H9 (cell line): ENCODE measurements around the gene LNPK. TPM values are rescaled to one million over a fixed set of nuclear protein-coding genes. Genes with fewer than 3 reads are reported as not detected.

ENCODE experiments used
- DNase-seq: peaks from one replicate; pipeline ENCODE4 v3.0.0-alpha.2; 2017
- H2AFZ ChIP-seq: one replicate; pipeline ENCODE4 v1.6.1; 2013; ENCODE audit warnings: mild to moderate bottlenecking, low read length, control low read depth, moderate library complexity
- H2AK5ac ChIP-seq: 2 replicates; pipeline ENCODE4 v1.6.1; 2013; ENCODE audit warnings: low read length, control low read depth, mixed read lengths; ENCODE audit not compliant: insufficient read length
- H2BK120ac ChIP-seq: one replicate; pipeline ENCODE4 v1.6.1; 2013; ENCODE audit warnings: low read depth, mild to moderate bottlenecking, low read length, control low read depth, inconsistent platforms; ENCODE audit not compliant: poor library complexity, severe bottlenecking
- H2BK12ac ChIP-seq: 2 replicates; pipeline ENCODE4 v1.6.1; 2013; ENCODE audit warnings: low read length, control low read depth, mixed read lengths, low read depth; ENCODE audit not compliant: insufficient read length
- H2BK15ac ChIP-seq: 2 replicates; pipeline ENCODE4 v1.6.1; 2013; ENCODE audit warnings: low read depth, low read length, control low read depth
- H2BK20ac ChIP-seq: one replicate; pipeline ENCODE4 v1.6.1; 2013; ENCODE audit warnings: low read depth, mild to moderate bottlenecking, low read length, control low read depth, inconsistent platforms; ENCODE audit not compliant: poor library complexity, severe bottlenecking
- H2BK5ac ChIP-seq: 2 replicates; pipeline ENCODE4 v1.6.1; 2013; ENCODE audit warnings: low read length, control low read depth, mixed read lengths; ENCODE audit not compliant: insufficient read length
- H3K14ac ChIP-seq: 2 replicates; pipeline ENCODE4 v1.6.1; 2013; ENCODE audit warnings: low read length, control low read depth; ENCODE audit not compliant: insufficient read depth
- H3K18ac ChIP-seq: 2 replicates; pipeline ENCODE4 v1.6.1; 2013; ENCODE audit warnings: low read depth, mild to moderate bottlenecking, mixed read lengths, low read length, control low read depth; ENCODE audit not compliant: insufficient read length
- H3K23ac ChIP-seq: 2 replicates; pipeline ENCODE4 v1.6.1; 2013; ENCODE audit warnings: low read length, control low read depth, mixed read lengths, low read depth; ENCODE audit not compliant: insufficient read length
- H3K23me2 ChIP-seq: 2 replicates; pipeline ENCODE4 v1.6.1; 2013; ENCODE audit warnings: low read depth, mild to moderate bottlenecking, mixed read lengths, low read length, control low read depth; ENCODE audit not compliant: insufficient read length, poor library complexity, severe bottlenecking
- H3K27ac ChIP-seq: 2 replicates; pipeline ENCODE4 v1.5.1; 2013; ENCODE audit warnings: low read length, control low read depth, mixed read lengths, low read depth; ENCODE audit not compliant: insufficient read length
- H3K27me3 ChIP-seq: 2 replicates; pipeline ENCODE4 v1.6.1; 2013; ENCODE audit warnings: low read length, control low read depth, inconsistent platforms; ENCODE audit not compliant: insufficient read depth
- H3K4ac ChIP-seq: 2 replicates; pipeline ENCODE4 v1.6.1; 2013; ENCODE audit warnings: low read depth, mild to moderate bottlenecking, control low read depth, inconsistent platforms, low read length, moderate library complexity
- H3K4me1 ChIP-seq: 2 replicates; pipeline ENCODE4 v1.6.1; 2013; ENCODE audit warnings: low read length, control low read depth, inconsistent platforms; ENCODE audit not compliant: insufficient read depth
- H3K4me2 ChIP-seq: 2 replicates; pipeline ENCODE4 v1.6.1; 2013; ENCODE audit warnings: low read length, control low read depth, mixed read lengths; ENCODE audit not compliant: insufficient read length, insufficient read depth
- H3K56ac ChIP-seq: 2 replicates; pipeline ENCODE4 v1.6.1; 2013; ENCODE audit warnings: low read depth, mild to moderate bottlenecking, mixed read lengths, low read length, control low read depth; ENCODE audit not compliant: insufficient read length
- H3K79me1 ChIP-seq: 2 replicates; pipeline ENCODE4 v1.6.1; 2013; ENCODE audit warnings: low read depth, mild to moderate bottlenecking, moderate library complexity, low read length, control low read depth, inconsistent platforms; ENCODE audit not compliant: insufficient read depth, poor library complexity, severe bottlenecking
- H3K79me2 ChIP-seq: 2 replicates; pipeline ENCODE4 v1.6.1; 2013; ENCODE audit warnings: low read length, control low read depth, inconsistent platforms; ENCODE audit not compliant: insufficient read depth
- H3K9ac ChIP-seq: 2 replicates; pipeline ENCODE4 v1.6.1; 2013; ENCODE audit warnings: low read length, control low read depth, mixed read lengths; ENCODE audit not compliant: insufficient read length; ENCODE audit errors: extremely low read depth
- H3K9me3 ChIP-seq: one replicate; pipeline ENCODE4 v1.6.1; 2013; ENCODE audit warnings: low read depth, low read length, inconsistent platforms; ENCODE audit not compliant: control insufficient read depth
- H3T11ph ChIP-seq: one replicate; pipeline ENCODE4 v1.6.1; 2013; ENCODE audit warnings: mild to moderate bottlenecking, low read length, control low read depth, inconsistent platforms
- H4K20me1 ChIP-seq: one replicate; pipeline ENCODE4 v1.6.1; 2013; ENCODE audit not compliant: control insufficient read depth, insufficient read length, insufficient read depth
- H4K5ac ChIP-seq: 2 replicates; pipeline ENCODE4 v1.6.1; 2013; ENCODE audit warnings: low read depth, mild to moderate bottlenecking, mixed read lengths, low read length, control low read depth; ENCODE audit not compliant: insufficient read length
- H4K8ac ChIP-seq: replicated peaks from 2 replicates; pipeline ENCODE4 v1.6.1; 2013; ENCODE audit warnings: low read length, control low read depth, mixed read lengths, low read depth; ENCODE audit not compliant: insufficient read length
- H4K91ac ChIP-seq: 2 replicates; pipeline ENCODE4 v1.6.1; 2013; ENCODE audit warnings: low read depth, mild to moderate bottlenecking, moderate library complexity, mixed read lengths, low read length, control low read depth; ENCODE audit not compliant: insufficient read length
- H3K27ac Mint-ChIP-seq, 3 experiments: 2 replicates in 2 of 3; 3 replicates in 1 of 3; pipeline ENCODE4 v1.8.0; 2020 to 2021; ENCODE audit warnings: mixed read lengths in 3 of 3, mild to moderate bottlenecking in 1 of 3, moderate library complexity in 1 of 3
- H3K27me3 Mint-ChIP-seq: 2 replicates; pipeline ENCODE4 v1.8.0; 2021; ENCODE audit warnings: low read depth, mild to moderate bottlenecking, moderate library complexity, mixed read lengths
- H3K36me3 Mint-ChIP-seq, 3 experiments: 2 replicates in 2 of 3; 3 replicates in 1 of 3; pipeline ENCODE4 v1.8.0; 2020 to 2021; ENCODE audit warnings: low read depth in 3 of 3, mixed read lengths in 3 of 3; ENCODE audit not compliant: insufficient read depth in 1 of 3
- H3K4me1 Mint-ChIP-seq, 2 experiments: 2 replicates each; pipeline ENCODE4 v1.8.0; 2020; ENCODE audit warnings: mixed read lengths in 2 of 2
- H3K4me3 Mint-ChIP-seq, 2 experiments: 2 replicates in 1 of 2; 3 replicates in 1 of 2; pipeline ENCODE4 v1.8.0; 2020 to 2021; ENCODE audit warnings: mild to moderate bottlenecking in 2 of 2, mixed read lengths in 2 of 2, moderate library complexity in 1 of 2
- H3K9me3 Mint-ChIP-seq, 2 experiments: 2 replicates in 1 of 2; 3 replicates in 1 of 2; pipeline ENCODE4 v1.8.0; 2020; ENCODE audit warnings: mild to moderate bottlenecking in 2 of 2, mixed read lengths in 2 of 2, moderate library complexity in 1 of 2
- WGBS: extraction: QIAGEN DNeasy Blood & Tissue Kit; methylation state at CpG from one replicate; pipeline ENCODE4 v1.1.7; 2013; ENCODE audit warnings: missing lambda C conversion rate, low lambda C conversion rate, mixed read lengths; ENCODE audit not compliant: insufficient read length; ENCODE audit errors: extremely low coverage; 5-methylcytosine and 5-hydroxymethylcytosine counted together
- total RNA-seq: library from RNA; stranded (reverse); gene quantifications from 2 replicates; pipeline ENCODE4 v1.2.1, GENCODE V29; 2021
- TF ChIP-seq, protein P1 (sequence below): fragments of 200-600 bp; sonication (generic); conservative IDR thresholded peaks from 3 replicates; pipeline ENCODE4 v1.8.0; 2021; ENCODE audit warnings: antibody characterized with exemption, mild to moderate bottlenecking

LNPK gene
- total RNA-seq, 1 experiment from 2014 or later, result 8.5 TPM

DNA sequence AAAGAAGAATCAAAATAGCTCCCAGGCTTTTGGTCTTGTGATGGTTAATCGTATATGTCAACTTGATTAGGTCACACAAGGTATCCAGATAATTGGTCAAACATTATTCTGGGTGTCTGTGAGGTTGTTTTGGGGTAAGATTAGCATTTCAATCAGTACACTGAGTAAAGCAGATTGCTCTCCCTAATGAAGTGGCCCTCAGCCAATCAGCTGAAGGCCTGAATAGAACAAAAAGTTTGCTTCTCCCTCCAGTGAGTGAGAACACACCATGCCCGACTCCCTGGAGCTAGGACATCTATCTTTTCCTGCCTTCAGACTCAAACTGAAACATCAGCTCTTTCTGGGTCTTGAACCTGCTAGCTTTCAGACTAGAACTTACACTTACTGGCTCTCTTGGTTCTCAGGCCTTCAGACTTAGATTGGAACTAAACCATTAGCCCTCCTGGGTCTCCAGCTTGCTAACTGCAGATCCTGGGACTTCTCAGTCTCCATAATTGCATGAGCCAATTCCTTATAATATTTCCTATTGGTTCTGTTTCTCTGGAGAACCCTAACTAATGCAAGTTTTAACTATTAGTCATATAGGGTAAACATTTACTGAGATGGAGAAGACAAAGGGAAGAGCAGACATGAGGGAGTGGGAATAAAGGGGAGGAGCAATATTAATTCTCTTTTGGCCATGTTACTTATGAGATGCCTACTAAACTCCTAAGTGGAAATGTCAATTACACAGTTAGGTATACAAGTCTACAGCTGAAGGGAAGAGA is 25.5 kb downstream of the LNPK start:
- no peak overlapping the region for H3K4ac ChIP-seq
- H2BK12ac ChIP-seq, result no peak overlapping the region
- H3K9ac ChIP-seq, result no peak overlapping the region
- H2BK15ac ChIP-seq, result no peak overlapping the region
- H3K27ac ChIP-seq, result no peak overlapping the region
- H3K23me2 ChIP-seq, result no peaks in the 10 kb centered on the region
- no peaks in the 10 kb centered on the region for H3K79me1 ChIP-seq
- no peaks in the 10 kb centered on the region for H3K9me3 ChIP-seq
- WGBS, result no CpG with 5 or more reads among the region's 2 CpGs
- H2BK120ac ChIP-seq, result no peak overlapping the region
- Mint-ChIP-seq H3K27ac (0 out of 7 replicates have a peak overlapping the region, but pooled peaks of 1 of the 3 experiments have one; percentile 7), H3K36me3 (peaks cover 7 to 22% (median 13%) of the 10 kb centered on the region in 3 experiments; a peak in 6 of 7 replicates), H3K9me3 (no peaks in the 10 kb centered on the region; a peak in 2 of 5 replicates), H3K4me1 (peaks cover 15 to 17% of the 10 kb centered on the region in 2 experiments), H3K4me3 (no peak overlapping the region), H3K27me3 (no peaks in the 10 kb centered on the region)
- H3K23ac ChIP-seq, result no peak overlapping the region
- no peak overlapping the region for H3K56ac ChIP-seq
- no peak overlapping the region for H4K5ac ChIP-seq
- H4K20me1 ChIP-seq, result no peaks in the 10 kb centered on the region
- no peak overlapping the region for H2BK5ac ChIP-seq
- H3K18ac ChIP-seq, result no peak overlapping the region
- H4K91ac ChIP-seq, result no peak overlapping the region
- H3K4me1 ChIP-seq, result no peaks in the 10 kb centered on the region
- H2AK5ac ChIP-seq, result no peak overlapping the region
- H2BK20ac ChIP-seq, result no peak overlapping the region
- H2AFZ ChIP-seq, result no peak overlapping the region
- no peaks in the 10 kb centered on the region for H3K79me2 ChIP-seq
- H3K4me2 ChIP-seq, result no peak overlapping the region
- no peak for DNase-seq
- H4K8ac ChIP-seq, result no peak overlapping the region
- no peak overlapping the region for H3T11ph ChIP-seq
- H3K14ac ChIP-seq, result no peak overlapping the region
- TF ChIP-seq, protein P1, sequence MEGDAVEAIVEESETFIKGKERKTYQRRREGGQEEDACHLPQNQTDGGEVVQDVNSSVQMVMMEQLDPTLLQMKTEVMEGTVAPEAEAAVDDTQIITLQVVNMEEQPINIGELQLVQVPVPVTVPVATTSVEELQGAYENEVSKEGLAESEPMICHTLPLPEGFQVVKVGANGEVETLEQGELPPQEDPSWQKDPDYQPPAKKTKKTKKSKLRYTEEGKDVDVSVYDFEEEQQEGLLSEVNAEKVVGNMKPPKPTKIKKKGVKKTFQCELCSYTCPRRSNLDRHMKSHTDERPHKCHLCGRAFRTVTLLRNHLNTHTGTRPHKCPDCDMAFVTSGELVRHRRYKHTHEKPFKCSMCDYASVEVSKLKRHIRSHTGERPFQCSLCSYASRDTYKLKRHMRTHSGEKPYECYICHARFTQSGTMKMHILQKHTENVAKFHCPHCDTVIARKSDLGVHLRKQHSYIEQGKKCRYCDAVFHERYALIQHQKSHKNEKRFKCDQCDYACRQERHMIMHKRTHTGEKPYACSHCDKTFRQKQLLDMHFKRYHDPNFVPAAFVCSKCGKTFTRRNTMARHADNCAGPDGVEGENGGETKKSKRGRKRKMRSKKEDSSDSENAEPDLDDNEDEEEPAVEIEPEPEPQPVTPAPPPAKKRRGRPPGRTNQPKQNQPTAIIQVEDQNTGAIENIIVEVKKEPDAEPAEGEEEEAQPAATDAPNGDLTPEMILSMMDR, result no peak
- no peaks in the 10 kb centered on the region for H3K27me3 ChIP-seq
